Cardiac fibroblast (primary cell): ENCODE measurements around the gene EIF3K.

ENCODE experiments used
- DNase-seq, 2 donors: peaks; one replicate each; pipeline versions ENCODE4 v3.0.0 to v3.0.0-alpha.2; 2010; ENCODE audit warnings: low read depth in 2 of 2
- H3K4me3 ChIP-seq, 2 donors: replicated peaks in 1 of 2; 1 replicate in 1 of 2; 2 replicates in 1 of 2; pipeline ENCODE4 v1.5.1; 2011; ENCODE audit warnings: low read depth in 2 of 2, low read length in 2 of 2, mild to moderate bottlenecking in 2 of 2, moderate library complexity in 1 of 2
- CTCF ChIP-seq: IDR thresholded peaks from one replicate; pipeline ENCODE4 v1.5.1; 2011; ENCODE audit warnings: low read depth, mild to moderate bottlenecking, low read length, inconsistent platforms

EIF3K gene

DNA sequence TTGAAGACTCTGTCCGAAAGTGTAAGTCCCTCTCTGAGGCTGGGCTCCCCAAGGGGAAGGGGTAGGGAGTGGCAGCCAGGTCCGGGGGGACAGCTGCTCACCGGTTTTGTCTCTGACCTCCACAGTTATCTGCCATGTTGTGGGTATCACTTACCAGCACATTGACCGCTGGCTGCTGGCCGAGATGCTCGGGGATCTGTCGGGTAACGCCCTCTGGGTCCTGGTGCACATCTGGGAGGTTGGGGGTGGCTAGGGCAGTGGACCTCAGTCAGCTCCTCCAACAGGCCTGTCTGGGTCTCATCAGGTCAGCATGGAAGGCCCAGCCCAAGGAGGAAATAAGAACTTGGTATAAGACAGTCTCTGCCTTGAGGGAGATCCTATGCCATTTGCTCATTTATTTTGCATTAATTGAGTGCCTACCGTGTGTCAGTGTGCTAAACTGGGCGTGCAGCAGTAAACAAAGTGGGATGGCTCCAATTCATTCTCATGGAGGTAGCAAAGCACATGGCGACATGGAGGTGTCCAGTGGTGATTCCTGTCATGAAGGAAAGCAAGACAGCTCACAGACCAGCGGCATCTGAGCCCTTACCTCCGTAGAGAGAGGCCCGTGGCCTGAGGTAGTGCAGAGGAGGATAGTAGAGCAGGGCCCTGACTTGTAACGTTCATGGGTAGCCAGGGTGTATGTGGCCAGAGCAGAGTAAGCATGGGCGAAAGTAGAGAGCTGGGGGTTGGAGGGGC, 13.7 kb downstream of the EIF3K start:
- no peak for TF ChIP-seq CTCF
- no peak overlapping the region for H3K4me3 ChIP-seq
- no peak for DNase-seq

DNA sequence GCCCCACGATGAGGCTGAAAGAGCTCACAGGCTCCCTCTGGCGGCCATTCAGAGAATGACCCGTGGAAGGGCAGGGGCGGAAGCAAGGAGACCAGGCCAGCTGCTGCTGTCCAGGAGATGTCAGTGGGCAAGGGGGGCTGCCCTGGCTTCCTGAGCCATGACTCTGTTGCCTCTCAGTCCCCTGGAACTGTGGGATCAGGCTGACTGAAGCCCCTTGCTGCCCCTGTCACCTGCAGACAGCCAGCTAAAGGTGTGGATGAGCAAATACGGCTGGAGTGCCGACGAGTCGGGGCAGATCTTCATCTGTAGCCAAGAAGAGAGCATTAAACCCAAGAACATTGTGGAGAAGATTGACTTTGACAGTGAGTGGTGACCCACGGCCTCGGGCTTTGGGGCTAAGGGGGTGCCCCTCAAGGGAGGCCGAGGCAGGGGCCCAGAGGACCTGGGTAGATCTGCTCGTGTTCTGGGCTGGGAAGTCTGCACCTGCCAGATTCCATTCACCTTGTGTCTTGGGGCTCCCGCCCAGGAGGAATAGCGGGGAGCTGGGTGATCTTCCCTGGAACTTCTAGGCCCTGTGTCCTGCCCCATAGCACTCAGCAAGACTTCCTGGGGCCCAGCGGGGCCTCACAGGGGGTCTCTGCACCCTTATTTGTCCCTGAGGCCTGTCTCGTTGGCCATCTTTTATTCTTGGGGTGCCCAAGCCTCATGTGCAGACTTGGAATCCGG, 15.9 kb downstream of the EIF3K start:
- TF ChIP-seq CTCF: peak; percentile 91
- peak; percentile 70 to 71 for DNase-seq

DNA sequence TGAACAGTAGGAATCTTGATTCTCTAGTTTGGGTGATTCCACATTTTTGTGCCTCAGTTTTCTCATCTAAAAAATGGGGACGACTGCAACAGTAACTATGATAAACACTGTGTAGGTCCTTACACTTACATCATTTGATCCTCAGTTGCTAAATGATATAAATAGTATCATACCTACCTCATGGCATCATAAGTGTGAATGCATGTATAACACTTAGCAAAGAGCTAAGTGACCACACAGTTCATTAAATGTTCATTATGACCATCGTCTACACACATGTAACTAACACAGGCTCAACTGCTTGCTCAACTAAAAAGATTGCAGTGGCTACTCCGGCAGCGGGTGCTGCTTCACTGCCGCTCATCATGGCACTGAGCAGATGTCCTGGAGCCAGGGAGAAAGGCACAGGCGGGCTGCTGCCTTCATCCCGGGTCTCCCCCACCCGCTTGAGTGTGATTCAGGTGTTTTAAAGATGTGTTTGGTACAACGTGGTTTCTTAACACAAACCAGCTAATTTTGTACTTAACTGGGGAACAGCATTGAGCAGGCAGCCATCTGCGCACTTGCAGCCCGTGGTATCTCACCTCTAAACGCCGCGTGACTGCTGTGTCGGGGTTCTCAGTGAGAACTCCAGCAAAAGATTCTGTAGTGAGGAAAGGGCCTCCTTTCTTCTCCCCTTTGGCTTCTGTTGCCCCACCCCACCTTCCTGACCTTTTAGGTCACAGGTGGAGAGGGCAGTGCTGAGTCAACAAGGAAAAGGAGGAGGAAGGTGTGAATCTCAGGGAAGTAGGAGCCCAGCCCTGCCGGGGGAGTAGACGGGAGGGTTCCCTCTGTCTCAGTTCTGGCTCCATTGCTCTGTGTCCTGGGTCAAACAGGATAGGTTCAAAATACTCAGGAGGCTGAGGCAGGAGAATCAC, 16.8 kb downstream of the EIF3K start:
- no peak overlapping the region for H3K4me3 ChIP-seq
- no peak for TF ChIP-seq CTCF
- DNase-seq: no peak

More for the DNA sequence above, 15.9 kb downstream of the EIF3K start:
- no peak overlapping the region for H3K4me3 ChIP-seq

DNA sequence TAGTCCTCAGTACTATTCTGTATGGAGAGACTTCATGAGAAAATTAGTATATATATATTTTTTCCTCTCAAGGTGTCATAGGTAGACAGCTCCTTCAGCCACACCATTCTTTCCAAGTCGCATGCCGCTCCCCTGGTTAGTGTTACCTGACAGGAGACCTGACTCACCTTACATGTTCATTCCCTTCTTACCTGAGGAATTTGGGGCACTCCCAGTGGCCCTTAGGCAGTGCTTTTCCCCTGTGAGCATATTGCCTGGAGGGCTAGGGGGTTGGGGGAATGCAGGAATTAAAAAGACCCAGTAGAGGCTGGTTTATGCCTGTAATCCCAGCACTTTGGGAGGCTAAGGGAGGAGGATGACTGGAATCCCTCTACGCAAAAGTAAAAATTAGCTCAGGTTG, 19.5 kb downstream of the EIF3K start:
- TF ChIP-seq CTCF: no peak
- DNase-seq: no peak
- H3K4me3 ChIP-seq: no peak overlapping the region

DNA sequence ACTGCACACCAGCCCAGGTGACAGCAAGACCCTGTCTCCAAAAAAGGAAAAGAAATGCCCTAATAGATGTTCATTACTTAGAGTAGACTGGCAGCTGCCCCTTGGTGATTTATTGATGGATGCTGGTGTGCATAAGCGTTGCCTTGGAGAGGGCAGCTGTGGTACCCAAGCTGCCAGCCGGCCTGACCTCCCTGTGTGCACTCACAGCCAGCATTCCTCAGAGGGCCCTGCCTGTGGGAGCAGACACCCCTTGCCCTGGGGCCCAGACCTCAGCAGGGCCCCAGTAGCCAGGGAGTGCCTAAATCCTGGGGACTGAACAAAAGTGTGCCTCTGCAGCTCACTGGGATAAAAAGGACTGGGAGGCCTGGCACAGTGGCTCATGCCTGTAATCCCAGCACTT, 20.7 kb downstream of the EIF3K start:
- no peak for TF ChIP-seq CTCF
- no peak overlapping the region for H3K4me3 ChIP-seq
- DNase-seq: no peak

GRCh38 chr19:38640368-38640767, 21.4 kb downstream of the EIF3K start:
- no peak for TF ChIP-seq CTCF
- DNase-seq: no peak
- H3K4me3 ChIP-seq: no peak overlapping the region
